ENCODE data around the gene PTPRC. TPM values are rescaled to one million over a fixed set of nuclear protein-coding genes. Genes with fewer than 3 reads are reported as not detected.

The PTPRC gene
- total RNA-seq, 1 donor from 2014 or later = 11.4 TPM

GRCh38 chr1:198729195-198729863 is 90.5 kb downstream of the PTPRC start:
- intact Hi-C loops (cut with DNase I) = no loop called here
- DNase-seq (ENCODE audit: low spot score) = no peak

GRCh38 chr1:198730952-198731351 is 92.1 kb downstream of the PTPRC start:
- DNase-seq (ENCODE audit: low spot score) = no peak
- intact Hi-C loops (cut with DNase I) = no loop called here

GRCh38 chr1:198734323-198735008 is 95.6 kb downstream of the PTPRC start:
- intact Hi-C loops (cut with DNase I) = no loop called here
- no peak for DNase-seq (ENCODE audit: low spot score)

GRCh38 chr1:198741744-198742143 is 102.9 kb downstream of the PTPRC start:
- DNase-seq (ENCODE audit: low spot score) = no peak
- intact Hi-C loops (cut with DNase I) = no loop called here

GRCh38 chr1:198747127-198747526 is 108.3 kb downstream of the PTPRC start:
- intact Hi-C loops (cut with DNase I) = no loop called here
- DNase-seq (ENCODE audit: low spot score) = no peak

GRCh38 chr1:198749279-198749678 is 110.4 kb downstream of the PTPRC start:
- DNase-seq (ENCODE audit: low spot score) = no peak
- intact Hi-C loops (cut with DNase I) = no loop called here

- no peak for DNase-seq (ENCODE audit: low spot score)
- intact Hi-C loops (cut with DNase I) = no loop called here
Observed at GRCh38 chr1:198750081-198750480, 111.2 kb downstream of the PTPRC start.

GRCh38 chr1:198751741-198752140 is 112.9 kb downstream of the PTPRC start:
- intact Hi-C loops (cut with DNase I) = no loop called here
- DNase-seq (ENCODE audit: low spot score) = no peak

- intact Hi-C loops (cut with DNase I) = no loop called here
- DNase-seq (ENCODE audit: low spot score) = no peak
Observed at GRCh38 chr1:198754670-198755069, 115.8 kb downstream of the PTPRC start.

GRCh38 chr1:198755715-198756114 is 116.9 kb downstream of the PTPRC start:
- intact Hi-C loops (cut with DNase I) = no loop called here
- DNase-seq (ENCODE audit: low spot score) = no peak

- DNase-seq (ENCODE audit: low spot score) = no peak
- intact Hi-C loops (cut with DNase I) = no loop called here
Observed at GRCh38 chr1:198756470-198756869, 117.6 kb downstream of the PTPRC start.

GRCh38 chr1:198761859-198762616 is 123.2 kb downstream of the PTPRC start:
- intact Hi-C loops (cut with DNase I) = no loop called here
- DNase-seq (ENCODE audit: low spot score) = no peak

GRCh38 chr1:198763298-198763714 is 124.5 kb downstream of the PTPRC start:
- intact Hi-C loops (cut with DNase I) = no loop called here
- DNase-seq (ENCODE audit: low spot score) = no peak

- intact Hi-C loops (cut with DNase I) = no loop called here
- no peak for DNase-seq (ENCODE audit: low spot score)
Observed at GRCh38 chr1:198764748-198765147, 125.9 kb downstream of the PTPRC start.

GRCh38 chr1:198765416-198765815 is 126.6 kb downstream of the PTPRC start:
- intact Hi-C loops (cut with DNase I) = no loop called here
- no peak for DNase-seq (ENCODE audit: low spot score)

- intact Hi-C loops (cut with DNase I) = loop anchor here (10.0 kb wide), 3 partner anchors 93 to 343 kb away; no protein-coding TSS in a partner anchor
- DNase-seq (ENCODE audit: low spot score) = no peak
Observed at GRCh38 chr1:198771563-198772153, 132.8 kb downstream of the PTPRC start.

- DNase-seq (ENCODE audit: low spot score) = no peak
- intact Hi-C loops (cut with DNase I) = loop anchor here (10.0 kb wide), 3 partner anchors 92 to 342 kb away; no protein-coding TSS in a partner anchor
Observed at GRCh38 chr1:198772626-198773025, 133.8 kb downstream of the PTPRC start.

GRCh38 chr1:198773030-198773429 is 134.2 kb downstream of the PTPRC start:
- no peak for DNase-seq (ENCODE audit: low spot score)
- intact Hi-C loops (cut with DNase I) = loop anchor here (10.0 kb wide), 3 partner anchors 92 to 342 kb away; no protein-coding TSS in a partner anchor

- DNase-seq (ENCODE audit: low spot score) = no peak
- intact Hi-C loops (cut with DNase I) = loop anchor here (10.0 kb wide), 3 partner anchors 91 to 341 kb away; no protein-coding TSS in a partner anchor
Observed at GRCh38 chr1:198773523-198773922, 134.7 kb downstream of the PTPRC start.

GRCh38 chr1:198774421-198774820 is 135.6 kb downstream of the PTPRC start:
- no peak for DNase-seq (ENCODE audit: low spot score)
- intact Hi-C loops (cut with DNase I) = loop anchor here (10.0 kb wide), 3 partner anchors 90 to 340 kb away; no protein-coding TSS in a partner anchor
